Upper lobe of left lung (tissue), 6 donors: ENCODE measurements around the gene GRK1. TPM values are rescaled to one million over a fixed set of nuclear protein-coding genes. Genes with fewer than 3 reads are reported as not detected.

ENCODE experiments used
- ATAC-seq, 2 donors: fragments of 200-7000 bp; cut with Tn5 transposase; one replicate each; pipeline ENCODE4 v1.9.1; 2022; ENCODE audit warnings: mild to moderate bottlenecking in 2 of 2, moderate library complexity in 2 of 2; ENCODE audit not compliant: low FRiP score in 2 of 2
- DNase-seq, 2 donors: peaks; one replicate each; pipeline ENCODE4 v3.0.0-alpha.2; 2019 to 2020
- H3K27ac ChIP-seq, 4 donors: fragments of 200-600 bp; sonication (generic); one replicate each; pipeline ENCODE4 v1.5.1; 2016 to 2019
- H3K27me3 ChIP-seq, 4 donors: fragments of 200-600 bp; sonication (generic); one replicate each; pipeline ENCODE4 v1.5.1; 2017 to 2019
- H3K36me3 ChIP-seq, 4 donors: fragments of 200-600 bp; sonication (generic); one replicate each; pipeline ENCODE4 v1.5.1; 2016 to 2019
- H3K4me1 ChIP-seq, 4 donors: fragments of 200-600 bp; sonication (generic); one replicate each; pipeline ENCODE4 v1.5.1; 2018 to 2019
- H3K4me3 ChIP-seq, 4 donors: fragments of 200-600 bp; sonication (generic); one replicate each; pipeline ENCODE4 v1.5.1; 2017 to 2019; ENCODE audit warnings: mild to moderate bottlenecking in 2 of 4, moderate library complexity in 1 of 4
- H3K9me3 ChIP-seq, 4 donors: fragments of 200-600 bp; sonication (generic); one replicate each; pipeline ENCODE4 v1.5.1; 2018 to 2019
- EP300 ChIP-seq, 4 donors: sonication (generic); formaldehyde crosslinking; IDR thresholded peaks; one replicate each; pipeline ENCODE4 v1.5.1; 2017; ENCODE audit warnings: antibody characterized with exemption in 4 of 4, control low read depth in 2 of 4
- POLR2A ChIP-seq, 4 donors: fragments of 450-650 bp; IDR thresholded peaks; one replicate each; pipeline ENCODE4 v1.5.1; 2016 to 2017; ENCODE audit warnings: antibody characterized with exemption in 4 of 4, mild to moderate bottlenecking in 2 of 4
- POLR2AphosphoS5 ChIP-seq, 2 donors: sonication (generic); formaldehyde crosslinking; IDR thresholded peaks; one replicate each; pipeline ENCODE4 v1.5.1; 2017; ENCODE audit warnings: antibody characterized with exemption in 2 of 2
- WGBS, 2 donors: methylation state at CpG; one replicate each; pipeline ENCODE4 v1.1.5; 2017 to 2018; 5-methylcytosine and 5-hydroxymethylcytosine counted together
- total RNA-seq, 6 donors: library from RNA; depleted of rRNA in 4 of 6; stranded (reverse); fragments of >200 nt in 4 of 6; gene quantifications; one replicate each; pipeline versions ENCODE4 v1.1.0 to v1.2.1, GENCODE V29; 2016 to 2021
- TF ChIP-seq, protein P1 (sequence below), 6 experiments: fragments of 450-650 bp in 4 of 6; fragments of 200-600 bp in 2 of 6; sonication (generic) in 2 of 6; IDR thresholded peaks; one replicate each; pipeline ENCODE4 v1.5.1; 2016 to 2019; ENCODE audit warnings: antibody characterized with exemption in 6 of 6
- donor health status: DM: no; HTN: no; CAD: no; lungs with moderate emphysema.
- donor health status: DM: no; HTN: yes; CAD: no; lungs with severe emphysema.

The GRK1 gene
- total RNA-seq, 6 donors from 2014 or later, result 0.15 to 5.2 TPM; not detected in 4

DNA sequence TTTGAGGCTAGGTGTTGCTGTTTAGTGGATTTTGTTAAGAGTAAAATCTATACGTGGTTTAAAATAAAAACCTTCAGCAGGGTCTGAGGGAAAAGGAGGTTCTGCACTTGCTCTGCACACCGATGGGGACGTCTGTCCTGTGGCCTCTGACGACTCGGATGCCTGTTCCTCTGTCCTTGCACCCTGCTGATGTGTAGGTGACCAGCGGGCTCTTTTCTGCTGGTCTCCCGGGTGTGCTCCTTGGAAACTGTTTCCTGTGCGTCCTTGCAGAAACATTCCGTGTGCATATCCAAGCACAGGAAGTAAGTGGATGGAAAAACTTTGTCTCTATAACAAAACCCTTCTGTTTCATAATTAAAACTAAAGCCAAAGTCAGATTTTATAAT, 12.9 kb upstream of the GRK1 start:
- Histone ChIP-seq H3K27ac (no peak overlapping the region), H3K4me3 (no peak overlapping the region), H3K27me3 (no peaks in the 10 kb centered on the region), H3K36me3 (no peaks in the 10 kb centered on the region), H3K4me1 (peaks cover 0 to 5% (median 0%) of the 10 kb centered on the region in 4 donors), H3K9me3 (no peaks in the 10 kb centered on the region)
- DNase-seq (peak in 1 of 2 donors; percentile 6), ATAC-seq (no peak)
- TF ChIP-seq POLR2A (IDR thresholded peaks at IDR 0.05) (no peak), EP300 (IDR thresholded peaks at IDR 0.05) (no peak), POLR2AphosphoS5 (IDR thresholded peaks at IDR 0.05) (no peak)
- TF ChIP-seq, protein P1, sequence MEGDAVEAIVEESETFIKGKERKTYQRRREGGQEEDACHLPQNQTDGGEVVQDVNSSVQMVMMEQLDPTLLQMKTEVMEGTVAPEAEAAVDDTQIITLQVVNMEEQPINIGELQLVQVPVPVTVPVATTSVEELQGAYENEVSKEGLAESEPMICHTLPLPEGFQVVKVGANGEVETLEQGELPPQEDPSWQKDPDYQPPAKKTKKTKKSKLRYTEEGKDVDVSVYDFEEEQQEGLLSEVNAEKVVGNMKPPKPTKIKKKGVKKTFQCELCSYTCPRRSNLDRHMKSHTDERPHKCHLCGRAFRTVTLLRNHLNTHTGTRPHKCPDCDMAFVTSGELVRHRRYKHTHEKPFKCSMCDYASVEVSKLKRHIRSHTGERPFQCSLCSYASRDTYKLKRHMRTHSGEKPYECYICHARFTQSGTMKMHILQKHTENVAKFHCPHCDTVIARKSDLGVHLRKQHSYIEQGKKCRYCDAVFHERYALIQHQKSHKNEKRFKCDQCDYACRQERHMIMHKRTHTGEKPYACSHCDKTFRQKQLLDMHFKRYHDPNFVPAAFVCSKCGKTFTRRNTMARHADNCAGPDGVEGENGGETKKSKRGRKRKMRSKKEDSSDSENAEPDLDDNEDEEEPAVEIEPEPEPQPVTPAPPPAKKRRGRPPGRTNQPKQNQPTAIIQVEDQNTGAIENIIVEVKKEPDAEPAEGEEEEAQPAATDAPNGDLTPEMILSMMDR (IDR thresholded peaks at IDR 0.05), result no peak
- WGBS, 2 donors, result 66 to 77% methylated on average over 9 of the region's 9 CpGs

DNA sequence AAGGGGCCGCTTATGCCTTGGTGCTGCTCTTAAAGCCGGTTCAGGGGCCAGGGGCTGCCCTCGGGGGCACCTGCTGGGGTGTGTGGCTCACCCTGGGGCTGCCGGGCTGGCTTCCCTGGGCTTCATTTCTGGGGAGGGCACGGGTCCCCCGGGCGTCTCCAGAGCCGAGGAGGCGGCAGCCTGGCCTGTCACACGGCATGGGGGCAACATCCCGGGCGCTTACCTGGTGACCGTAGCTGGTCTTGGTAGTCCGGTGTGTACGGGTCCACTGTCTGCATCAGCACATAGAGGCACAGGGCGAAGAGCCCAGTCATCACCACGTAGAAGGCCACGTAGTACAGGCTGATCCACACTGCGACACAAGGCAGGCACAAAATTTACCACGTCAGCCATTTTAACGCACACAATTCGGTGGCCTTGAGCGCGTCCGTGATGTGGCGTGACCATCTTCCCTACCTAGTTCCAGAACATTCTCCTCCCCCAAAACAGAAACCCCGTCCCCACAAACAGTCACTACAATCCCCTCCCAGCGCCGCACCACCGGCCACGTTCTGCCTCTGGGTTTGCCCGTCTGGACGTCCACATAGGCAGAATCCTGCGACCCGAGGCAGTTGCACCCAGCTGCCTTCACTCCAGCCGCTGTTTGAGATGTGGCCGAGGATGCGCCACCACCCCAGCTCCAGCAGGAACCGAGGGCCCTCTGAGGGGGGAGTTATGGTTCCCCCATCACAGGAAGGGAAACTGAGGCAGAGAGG, 12.3 kb upstream of the GRK1 start:
- no peaks in the 10 kb centered on the region for H3K9me3 ChIP-seq
- H3K27me3 ChIP-seq, result no peaks in the 10 kb centered on the region
- DNase-seq, result peak; percentile 14 to 71
- 87 to 95% methylated on average over 26 to 38 of the region's 39 CpGs for WGBS, 2 donors
- TF ChIP-seq POLR2A (IDR thresholded peaks at IDR 0.05) (no peak), EP300 (IDR thresholded peaks at IDR 0.05) (no peak), POLR2AphosphoS5 (IDR thresholded peaks at IDR 0.05) (no peak)
- TF ChIP-seq, protein P1 (IDR thresholded peaks at IDR 0.05), result no peak
- H3K4me3 ChIP-seq, result no peak overlapping the region
- no peak overlapping the region for H3K27ac ChIP-seq
- H3K36me3 ChIP-seq, result no peaks in the 10 kb centered on the region
- ATAC-seq, result no peak
- H3K4me1 ChIP-seq, result peaks cover 0 to 5% (median 0%) of the 10 kb centered on the region in 4 donors

DNA sequence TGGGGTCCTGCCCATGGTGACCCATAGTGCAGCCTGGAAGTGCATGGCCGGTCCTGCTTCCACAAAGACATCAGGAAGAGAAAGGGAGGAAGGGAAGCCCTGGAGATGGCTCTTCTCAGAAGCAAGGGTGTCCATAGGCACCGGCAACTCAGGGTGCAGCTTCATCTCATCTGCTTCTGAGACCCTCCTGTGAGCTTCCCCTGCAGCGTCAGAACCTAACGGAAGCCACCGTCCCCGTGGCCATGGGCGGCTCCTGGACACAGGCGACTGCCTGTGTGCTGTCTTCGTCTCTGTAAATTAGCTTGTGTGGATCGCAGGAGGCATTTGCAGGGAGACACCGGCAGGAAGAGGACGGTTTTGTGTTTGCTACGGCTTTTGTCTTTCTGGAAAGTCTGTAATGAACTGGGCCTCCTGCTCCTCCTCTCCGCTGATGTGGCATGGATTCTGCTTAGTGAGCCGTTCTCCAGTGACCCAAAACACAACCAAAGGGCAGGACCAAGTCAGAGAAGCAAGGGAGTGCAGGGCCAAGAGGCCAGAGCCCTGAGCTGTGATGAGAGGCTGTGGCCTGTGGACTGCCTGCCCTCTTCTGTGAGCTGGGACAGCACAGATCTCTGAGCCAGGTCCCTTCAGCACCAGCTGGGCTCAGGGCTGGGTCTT, 11.5 kb upstream of the GRK1 start:
- Histone ChIP-seq H3K27me3 (no peaks in the 10 kb centered on the region), H3K4me3 (no peak overlapping the region), H3K36me3 (no peaks in the 10 kb centered on the region), H3K27ac (no peak overlapping the region), H3K4me1 (peaks cover 0 to 5% (median 0%) of the 10 kb centered on the region in 4 donors), H3K9me3 (no peaks in the 10 kb centered on the region)
- DNase-seq, result peak; percentile 14 to 55
- WGBS, 2 donors, result 74 to 89% methylated on average over 12 to 15 of the region's 15 CpGs
- ATAC-seq, result no peak
- no peak for TF ChIP-seq EP300 (IDR thresholded peaks at IDR 0.05)
- TF ChIP-seq, protein P1 (IDR thresholded peaks at IDR 0.05), result no peak
- TF ChIP-seq POLR2A (IDR thresholded peaks at IDR 0.05), result no peak
- no peak for TF ChIP-seq POLR2AphosphoS5 (IDR thresholded peaks at IDR 0.05)

DNA sequence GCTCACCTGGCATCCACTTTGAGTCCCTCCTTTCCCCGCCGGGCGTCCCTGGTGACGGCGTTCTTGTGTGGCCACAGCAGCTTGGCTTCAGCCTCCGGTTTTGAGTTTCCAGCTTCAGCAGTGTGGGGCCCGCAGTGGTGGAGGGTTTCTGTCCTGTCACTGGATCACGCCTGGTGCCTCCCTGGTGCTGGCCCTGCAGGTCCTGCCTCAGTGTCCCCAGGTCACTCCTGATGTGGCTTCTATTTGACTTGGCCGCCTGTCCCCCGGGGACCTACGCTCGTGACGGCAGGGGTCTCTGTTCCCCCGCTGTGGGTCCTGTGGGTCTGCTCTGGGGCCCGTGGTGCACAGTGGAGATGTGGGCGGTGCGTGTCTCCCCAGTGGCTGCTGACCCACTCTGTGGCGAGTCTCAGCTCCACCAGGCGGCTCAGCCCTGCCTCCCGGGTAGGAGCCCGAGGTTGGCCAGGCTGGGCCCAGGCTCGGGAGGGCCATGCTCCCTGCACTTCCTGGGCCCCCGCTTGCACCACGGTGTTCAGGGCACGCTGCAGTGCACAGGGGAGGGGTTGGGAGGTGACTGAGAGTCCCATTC, 10.9 kb upstream of the GRK1 start:
- H3K4me1 ChIP-seq, result peaks cover 0 to 5% (median 0%) of the 10 kb centered on the region in 4 donors
- WGBS, 2 donors, result 86 to 88% methylated on average over 14 to 16 of the region's 25 CpGs
- H3K36me3 ChIP-seq, result no peaks in the 10 kb centered on the region
- DNase-seq, result peak; percentile 16 to 71
- TF ChIP-seq POLR2AphosphoS5 (IDR thresholded peaks at IDR 0.05) (no peak), POLR2A (IDR thresholded peaks at IDR 0.05) (no peak), EP300 (IDR thresholded peaks at IDR 0.05) (no peak)
- TF ChIP-seq, protein P1 (IDR thresholded peaks at IDR 0.05), result no peak
- H3K4me3 ChIP-seq, result no peak overlapping the region
- peaks cover 0 to 3% (median 0%) of the 10 kb centered on the region in 4 donors for H3K9me3 ChIP-seq
- H3K27me3 ChIP-seq, result no peaks in the 10 kb centered on the region
- ATAC-seq, result no peak
- no peak overlapping the region for H3K27ac ChIP-seq
